Activated T-cell treated with anti-CD3 and anti-CD28 coated beads, Interleukin-2, amount 50 U/mL, for 24 hours (primary cell): Measurements from ENCODE around the gene SERINC5.
"Not testable (repeated sequence)": the region's sequence is repeated elsewhere in the genome, so short reads cannot be mapped to it uniquely, and the experiment has no call there.

Source experiments
- DNase-seq: peaks from one replicate; pipeline ENCODE4 v3.0.0-alpha.2; 2020
- H3K27ac Mint-ChIP-seq: 2 replicates; pipeline ENCODE4 v1.8.0; 2020; ENCODE audit warnings: mild to moderate bottlenecking, mixed read lengths
- H3K27me3 Mint-ChIP-seq: 2 replicates; pipeline ENCODE4 v1.8.0; 2020; ENCODE audit warnings: mixed read lengths
- H3K36me3 Mint-ChIP-seq: 2 replicates; pipeline ENCODE4 v1.8.0; 2020; ENCODE audit warnings: low read depth, mixed read lengths
- H3K4me1 Mint-ChIP-seq: 2 replicates; pipeline ENCODE4 v1.8.0; 2020; ENCODE audit warnings: low read depth, mixed read lengths
- H3K4me3 Mint-ChIP-seq: 2 replicates; pipeline ENCODE4 v1.8.0; 2020; ENCODE audit warnings: mild to moderate bottlenecking, moderate library complexity, mixed read lengths
- H3K9me3 Mint-ChIP-seq: 2 replicates; pipeline ENCODE4 v1.8.0; 2020; ENCODE audit warnings: mixed read lengths

Gene SERINC5

GRCh38 chr5:80189701-80190100 lies 66.1 kb downstream of the SERINC5 start:
- Mint-ChIP-seq H3K9me3 (no peaks in the 10 kb centered on the region), H3K27ac (peak overlapping the region; percentile 95)

DNA sequence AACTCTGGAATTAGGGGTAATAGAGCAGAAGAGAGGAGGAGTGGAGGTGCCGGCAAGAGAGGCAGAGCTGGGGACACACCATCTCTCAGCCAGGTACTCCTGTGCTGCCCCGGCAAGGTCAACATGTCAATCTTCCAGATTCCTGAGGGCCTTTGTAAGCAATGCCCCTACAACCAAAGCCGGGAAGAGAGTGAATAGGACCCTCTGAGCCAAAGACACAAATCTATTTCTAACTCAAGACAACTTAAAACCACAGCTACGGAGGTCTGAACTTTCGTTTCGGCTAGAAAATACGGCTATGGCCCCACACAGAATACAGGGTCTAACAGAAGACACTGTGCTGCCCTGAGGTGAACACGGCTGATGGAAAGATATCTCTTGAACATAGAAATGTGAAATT lies 66.6 kb downstream of the SERINC5 start:
- peak overlapping the region; percentile 82 for H3K4me3 Mint-ChIP-seq
- peak overlapping the region; percentile 95 for H3K27ac Mint-ChIP-seq
- no peaks in the 10 kb centered on the region for H3K9me3 Mint-ChIP-seq
- H3K27me3 Mint-ChIP-seq, result no peaks in the 10 kb centered on the region
- DNase-seq, result no peak
- peaks cover 88% of the 10 kb centered on the region for H3K4me1 Mint-ChIP-seq
- peaks cover 12% of the 10 kb centered on the region for H3K36me3 Mint-ChIP-seq

More at GRCh38 chr5:80189701-80190100, 66.1 kb downstream of the SERINC5 start:
- peaks cover 88% of the 10 kb centered on the region for H3K4me1 Mint-ChIP-seq
- peaks cover 12% of the 10 kb centered on the region for H3K36me3 Mint-ChIP-seq
- no peaks in the 10 kb centered on the region for H3K27me3 Mint-ChIP-seq
- H3K4me3 Mint-ChIP-seq, result peak overlapping the region; percentile 82
- no peak for DNase-seq

DNA sequence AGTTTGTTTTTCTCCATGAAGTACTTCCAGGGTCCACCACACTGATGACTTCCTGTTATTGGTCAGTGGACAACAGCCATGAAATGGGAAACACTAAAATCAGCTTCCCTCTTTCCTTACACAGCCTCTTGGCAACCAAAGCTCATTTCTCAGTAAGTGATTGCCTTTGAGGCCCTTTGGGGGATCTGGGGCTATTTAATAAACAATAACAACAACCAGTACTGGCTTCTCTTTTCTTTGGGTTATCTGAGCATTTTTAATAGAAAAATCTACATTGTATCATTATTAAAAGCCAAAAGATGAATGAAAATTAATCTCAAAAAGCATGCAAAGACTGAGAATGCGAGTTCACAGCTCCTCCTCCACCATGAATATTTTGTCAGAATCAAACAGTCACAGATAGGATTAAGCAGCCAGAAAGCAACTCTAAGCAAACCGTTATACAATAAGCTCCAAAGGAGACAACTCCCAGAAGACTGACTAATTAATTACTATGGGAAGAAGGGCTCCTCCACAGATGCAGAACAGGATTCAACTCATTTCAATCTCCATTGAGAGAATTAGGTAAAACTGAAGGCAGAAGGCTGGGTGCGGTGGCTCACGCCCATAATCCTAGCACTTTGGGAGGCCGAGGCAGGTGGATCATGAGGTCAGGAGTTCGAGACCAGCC lies 68.3 kb downstream of the SERINC5 start:
- H3K9me3 Mint-ChIP-seq, result no peaks in the 10 kb centered on the region
- peaks cover 88% of the 10 kb centered on the region for H3K4me1 Mint-ChIP-seq
- H3K4me3 Mint-ChIP-seq, result peak overlapping the region; percentile 38
- H3K27me3 Mint-ChIP-seq, result no peaks in the 10 kb centered on the region
- peaks cover 12% of the 10 kb centered on the region for H3K36me3 Mint-ChIP-seq
- H3K27ac Mint-ChIP-seq, result peak overlapping the region; percentile 95
- DNase-seq, result no peak

- H3K27ac Mint-ChIP-seq, result peak overlapping the region; percentile 84
- H3K4me1 Mint-ChIP-seq, result peaks cover 88% of the 10 kb centered on the region
- not testable (repeated sequence) for DNase-seq, H3K27me3 Mint-ChIP-seq, H3K9me3 Mint-ChIP-seq
- H3K36me3 Mint-ChIP-seq, result peaks cover 14% of the 10 kb centered on the region
- peak overlapping the region; percentile 40 for H3K4me3 Mint-ChIP-seq
Measured at GRCh38 chr5:80185535-80185934, 70.3 kb downstream of the SERINC5 start.

DNA sequence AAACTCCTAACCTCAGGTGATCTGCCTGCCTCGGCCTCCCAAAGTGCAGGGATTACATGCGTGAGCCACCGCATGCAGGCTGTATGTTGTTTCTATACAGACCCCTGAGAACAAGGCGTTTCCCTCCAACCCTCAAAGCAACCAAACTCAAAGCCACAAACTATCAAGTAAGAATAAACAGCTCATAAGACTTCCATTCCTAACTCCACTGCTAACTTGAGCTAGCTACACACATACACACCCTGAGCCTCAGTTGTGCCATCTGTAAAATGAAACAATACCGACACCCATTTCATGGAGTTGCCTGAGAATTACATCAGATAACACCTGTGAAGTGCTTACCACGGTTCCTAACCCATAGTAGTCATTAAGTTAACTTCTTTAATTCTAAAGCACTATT lies 70.8 kb downstream of the SERINC5 start:
- no peaks in the 10 kb centered on the region for H3K27me3 Mint-ChIP-seq
- no peak for DNase-seq
- H3K36me3 Mint-ChIP-seq, result peaks cover 14% of the 10 kb centered on the region
- no peaks in the 10 kb centered on the region for H3K9me3 Mint-ChIP-seq
- peak overlapping the region; percentile 84 for H3K27ac Mint-ChIP-seq
- peak overlapping the region; percentile 40 for H3K4me3 Mint-ChIP-seq
- H3K4me1 Mint-ChIP-seq, result peaks cover 88% of the 10 kb centered on the region

GRCh38 chr5:80184235-80185023 lies 71.4 kb downstream of the SERINC5 start:
- Mint-ChIP-seq H3K27me3 (no peaks in the 10 kb centered on the region), H3K4me1 (peaks cover 88% of the 10 kb centered on the region), H3K36me3 (peaks cover 16% of the 10 kb centered on the region), H3K9me3 (no peaks in the 10 kb centered on the region), H3K27ac (peak overlapping the region; percentile 84), H3K4me3 (peak overlapping the region; percentile 40)
- DNase-seq, result no peak

DNA sequence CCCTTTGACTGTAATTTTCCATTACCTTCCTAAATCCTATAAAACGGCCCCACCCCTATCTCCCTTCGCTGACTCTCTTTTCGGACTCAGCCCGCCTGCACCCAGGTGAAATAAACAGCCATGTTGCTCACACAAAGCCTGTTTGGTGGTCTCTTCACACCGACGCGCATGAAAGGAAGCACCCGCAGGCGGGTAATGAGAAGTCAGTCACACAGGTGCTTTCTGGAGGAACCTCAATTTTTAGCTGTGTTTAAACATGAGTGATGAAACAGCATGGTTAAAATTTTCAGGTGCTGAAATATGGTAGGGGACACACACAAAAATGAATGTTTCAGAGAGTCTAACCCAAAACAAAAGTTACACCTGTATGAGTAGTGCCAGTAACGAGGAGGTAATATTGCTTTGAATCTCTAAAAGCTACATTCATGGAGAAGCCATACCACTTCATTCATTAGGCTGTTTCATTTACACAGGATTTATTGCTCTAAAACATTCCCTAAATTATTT lies 72.1 kb downstream of the SERINC5 start:
- Mint-ChIP-seq H3K27ac (peak overlapping the region; percentile 84), H3K4me3 (peak overlapping the region; percentile 21), H3K4me1 (peaks cover 86% of the 10 kb centered on the region), H3K36me3 (peaks cover 16% of the 10 kb centered on the region)
- not testable (repeated sequence) for H3K9me3 Mint-ChIP-seq, DNase-seq, H3K27me3 Mint-ChIP-seq

DNA sequence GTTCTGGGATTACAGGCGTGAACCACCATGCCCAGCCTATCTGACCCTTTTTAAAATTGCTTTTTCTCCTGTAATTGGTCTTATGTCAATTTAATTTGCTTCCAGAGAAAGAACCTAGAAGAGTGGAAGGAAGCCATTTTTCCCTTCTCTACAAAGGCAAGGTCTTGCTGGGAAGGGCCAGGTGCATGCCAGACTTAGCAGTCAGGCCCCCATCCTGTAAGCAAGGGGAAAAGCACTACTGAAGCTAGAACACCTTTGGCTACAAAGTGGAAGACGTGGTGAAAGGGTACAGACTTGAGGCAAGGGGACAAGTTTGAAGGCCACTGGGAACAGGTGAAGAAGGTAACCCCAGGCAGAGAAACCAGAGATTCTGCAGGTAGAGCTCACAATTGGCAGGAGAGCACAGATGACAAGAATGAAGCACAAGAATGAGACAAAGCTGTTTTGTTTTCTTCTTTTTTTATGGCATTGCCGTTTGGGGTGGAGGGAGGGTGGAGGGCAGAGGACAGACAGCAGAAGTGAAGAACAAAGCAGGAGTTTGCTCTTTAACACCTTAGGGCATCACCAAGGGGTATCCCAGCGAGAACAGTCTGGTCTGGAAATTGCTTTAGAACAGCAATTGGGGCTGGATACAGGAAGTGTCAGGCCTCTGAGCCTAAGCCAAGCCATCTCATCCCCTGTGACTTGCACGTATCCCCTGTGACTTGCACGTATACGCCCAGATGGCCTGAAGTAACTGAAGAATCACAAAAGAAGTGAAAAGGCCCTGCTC lies 72.9 kb downstream of the SERINC5 start:
- Mint-ChIP-seq H3K27me3 (no peaks in the 10 kb centered on the region), H3K9me3 (no peaks in the 10 kb centered on the region), H3K4me1 (peaks cover 81% of the 10 kb centered on the region), H3K4me3 (peak overlapping the region; percentile 21), H3K27ac (peak overlapping the region; percentile 84), H3K36me3 (peaks cover 16% of the 10 kb centered on the region)
- DNase-seq, result no peak

- Mint-ChIP-seq H3K27ac (peak overlapping the region; percentile 87), H3K4me1 (peaks cover 83% of the 10 kb centered on the region), H3K9me3 (no peaks in the 10 kb centered on the region), H3K36me3 (peaks cover 23% of the 10 kb centered on the region), H3K27me3 (no peaks in the 10 kb centered on the region), H3K4me3 (no peak overlapping the region)
- no peak for DNase-seq
Measured at GRCh38 chr5:80181618-80182211, 74.1 kb downstream of the SERINC5 start.

DNA sequence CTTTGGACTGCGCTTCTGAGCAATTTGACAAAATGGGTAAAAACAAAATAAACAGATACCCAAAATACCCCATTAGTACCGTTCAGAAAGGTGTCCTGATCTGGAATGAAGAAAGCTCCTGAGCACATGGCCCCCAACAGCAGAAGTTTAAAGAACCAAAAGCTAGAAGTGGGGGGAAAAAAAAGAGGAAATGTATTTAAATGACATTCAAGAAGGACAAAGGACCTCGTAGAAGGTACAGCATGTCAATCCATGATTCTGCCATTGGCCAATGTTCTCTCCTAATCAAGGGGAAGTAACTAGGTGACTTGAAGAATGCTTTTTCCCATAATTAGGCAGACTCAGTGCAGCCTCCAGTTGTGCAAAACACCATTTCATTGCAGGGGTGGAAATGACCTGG lies 78.6 kb downstream of the SERINC5 start:
- Mint-ChIP-seq H3K27ac (peak overlapping the region; percentile 5), H3K4me1 (peaks cover 61% of the 10 kb centered on the region), H3K4me3 (no peak overlapping the region), H3K9me3 (no peaks in the 10 kb centered on the region), H3K27me3 (no peaks in the 10 kb centered on the region), H3K36me3 (peaks cover 49% of the 10 kb centered on the region)
- no peak for DNase-seq

DNA sequence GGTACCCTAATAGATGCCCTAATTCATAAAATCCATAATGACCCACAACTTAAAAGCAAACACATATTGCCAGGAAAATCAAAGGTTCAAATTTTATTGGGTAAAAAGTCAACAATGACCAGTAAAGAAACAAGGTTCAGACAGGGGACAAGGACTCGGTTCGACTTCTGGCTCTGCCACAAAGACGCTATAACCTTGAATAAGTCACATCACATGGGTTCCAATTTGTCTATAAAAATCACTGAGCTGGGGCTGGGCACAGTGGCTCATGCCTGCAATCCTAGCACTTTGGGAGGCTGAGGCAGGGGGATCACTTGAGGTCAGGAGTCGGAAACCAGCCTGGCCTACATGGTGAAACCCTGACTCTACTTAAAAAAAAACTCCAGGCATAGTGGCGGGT lies 80.5 kb downstream of the SERINC5 start:
- H3K36me3 Mint-ChIP-seq, result peaks cover 63% of the 10 kb centered on the region
- no peaks in the 10 kb centered on the region for H3K27me3 Mint-ChIP-seq
- peak overlapping the region; percentile 34 for H3K27ac Mint-ChIP-seq
- DNase-seq, result no peak
- no peak overlapping the region for H3K4me3 Mint-ChIP-seq
- H3K9me3 Mint-ChIP-seq, result no peaks in the 10 kb centered on the region
- peaks cover 45% of the 10 kb centered on the region for H3K4me1 Mint-ChIP-seq

- Mint-ChIP-seq H3K36me3 (peaks cover 66% of the 10 kb centered on the region), H3K9me3 (no peaks in the 10 kb centered on the region), H3K27ac (peak overlapping the region; percentile 22), H3K4me1 (peaks cover 45% of the 10 kb centered on the region), H3K27me3 (no peaks in the 10 kb centered on the region), H3K4me3 (no peak overlapping the region)
- DNase-seq, result no peak
Measured at GRCh38 chr5:80174790-80175189, 81.1 kb downstream of the SERINC5 start.

- Mint-ChIP-seq H3K4me3 (no peak overlapping the region), H3K36me3 (peaks cover 82% of the 10 kb centered on the region), H3K27me3 (no peaks in the 10 kb centered on the region), H3K27ac (peak overlapping the region; percentile 8), H3K4me1 (peaks cover 49% of the 10 kb centered on the region), H3K9me3 (no peaks in the 10 kb centered on the region)
- no peak for DNase-seq
Measured at GRCh38 chr5:80172067-80172695, 83.7 kb downstream of the SERINC5 start.

DNA sequence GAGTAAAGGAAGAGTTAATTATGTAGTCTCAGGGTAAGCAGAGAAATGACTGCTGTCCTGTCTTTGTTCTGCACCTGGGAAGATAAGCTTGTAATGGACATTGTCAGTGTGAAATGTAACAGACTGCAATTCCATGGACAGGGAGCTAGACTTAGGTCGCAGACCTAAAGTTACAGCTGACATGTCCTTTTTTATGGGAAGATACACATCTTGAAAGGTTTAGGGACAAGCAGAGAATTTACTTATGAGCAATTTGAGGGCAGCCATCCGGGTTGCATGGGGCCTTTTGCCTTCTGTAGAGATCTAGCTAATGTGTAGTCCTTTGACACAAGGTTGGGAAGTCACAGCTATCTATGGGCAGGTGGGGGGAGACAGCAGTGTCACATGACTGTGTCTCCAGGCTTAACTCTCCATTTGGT lies 85.7 kb downstream of the SERINC5 start:
- no peak for DNase-seq
- peaks cover 86% of the 10 kb centered on the region for H3K36me3 Mint-ChIP-seq
- no peaks in the 10 kb centered on the region for H3K9me3 Mint-ChIP-seq
- H3K4me3 Mint-ChIP-seq, result no peak overlapping the region
- H3K27ac Mint-ChIP-seq, result peak overlapping the region; percentile 45
- H3K4me1 Mint-ChIP-seq, result peaks cover 57% of the 10 kb centered on the region
- H3K27me3 Mint-ChIP-seq, result no peaks in the 10 kb centered on the region
